NCI-H146 treated with DMSO at 0.1 percent for 48 hours (cell line): Measurements from ENCODE around the gene CRTC3.
"Not testable (repeated sequence)": the region's sequence is repeated elsewhere in the genome, so short reads cannot be mapped to it uniquely, and the experiment has no call there.

Experiments used
- DNase-seq: peaks from one replicate; lab custom pipeline; 2025; ENCODE audit not compliant: unreplicated experiment; lab: John Stamatoyannopoulos, UW

Gene CRTC3

DNA sequence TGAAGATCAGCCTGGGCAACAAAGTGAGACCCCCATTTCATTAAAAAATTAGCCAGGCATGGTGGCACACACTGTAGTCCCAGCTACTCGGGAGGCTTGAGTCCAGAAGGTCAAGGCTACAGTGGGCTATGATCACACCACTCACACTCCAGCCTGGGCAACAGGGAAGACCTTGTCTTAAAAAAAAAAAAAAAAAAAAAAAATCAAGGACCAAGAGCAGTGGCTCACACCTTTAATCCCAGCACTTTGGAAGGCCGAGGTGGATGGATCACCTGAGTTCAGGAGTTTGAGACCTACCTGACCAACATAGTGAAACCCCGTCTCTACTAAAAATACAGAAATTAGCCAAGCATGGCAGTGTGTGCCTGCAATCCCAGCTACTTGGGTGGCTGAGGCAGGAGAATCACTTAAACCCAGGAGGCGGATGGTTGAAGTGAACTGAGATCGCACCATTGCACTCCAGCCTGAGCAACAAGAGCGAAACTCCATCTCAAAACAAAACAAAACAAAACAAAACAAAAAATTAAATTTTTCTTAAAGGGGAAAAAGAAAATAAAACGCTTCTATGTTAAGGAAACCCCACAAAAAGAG, 138.1 kb downstream of the CRTC3 start:
- not testable (repeated sequence) for DNase-seq

DNA sequence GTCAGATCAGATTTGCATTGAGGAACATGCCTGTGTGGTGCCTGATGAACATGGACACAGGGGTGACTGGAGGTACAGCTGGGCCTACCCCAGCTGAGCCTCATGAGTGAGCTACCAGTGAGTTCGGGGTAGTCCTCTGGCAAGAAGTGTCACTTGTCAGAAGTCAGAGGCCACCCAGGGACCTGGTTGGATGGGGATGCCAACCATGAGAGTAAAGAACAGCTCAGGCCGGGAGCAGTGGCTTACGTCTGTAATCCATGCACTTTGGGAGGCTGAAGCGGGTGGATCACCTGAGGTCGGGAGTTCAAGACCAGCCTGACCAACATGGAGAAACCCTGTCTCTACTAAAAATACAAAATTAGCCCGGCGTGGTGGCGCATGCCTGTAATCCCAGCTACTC, 140.9 kb downstream of the CRTC3 start:
- not testable (repeated sequence) for DNase-seq

DNA sequence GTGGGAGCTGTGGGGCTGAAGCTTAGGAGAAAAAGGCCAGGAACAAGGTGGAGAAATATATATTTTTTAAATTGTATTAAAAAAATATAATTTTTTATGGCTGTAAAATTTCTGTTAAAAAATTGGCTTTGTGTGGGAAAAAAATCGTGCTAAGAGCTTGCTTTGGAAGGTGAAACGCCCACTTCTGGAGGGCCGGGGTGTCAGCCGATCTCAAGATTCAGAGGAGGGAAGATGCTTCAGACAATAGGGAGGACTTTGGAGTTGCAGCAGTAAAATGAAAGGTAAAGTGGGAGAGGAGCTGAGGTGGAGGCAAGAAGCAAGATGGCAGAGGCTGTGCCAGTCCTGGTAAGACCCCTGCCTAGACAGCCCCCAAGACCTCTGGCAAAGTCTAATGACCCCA, 141.5 kb downstream of the CRTC3 start:
- DNase-seq, result no peak

DNA sequence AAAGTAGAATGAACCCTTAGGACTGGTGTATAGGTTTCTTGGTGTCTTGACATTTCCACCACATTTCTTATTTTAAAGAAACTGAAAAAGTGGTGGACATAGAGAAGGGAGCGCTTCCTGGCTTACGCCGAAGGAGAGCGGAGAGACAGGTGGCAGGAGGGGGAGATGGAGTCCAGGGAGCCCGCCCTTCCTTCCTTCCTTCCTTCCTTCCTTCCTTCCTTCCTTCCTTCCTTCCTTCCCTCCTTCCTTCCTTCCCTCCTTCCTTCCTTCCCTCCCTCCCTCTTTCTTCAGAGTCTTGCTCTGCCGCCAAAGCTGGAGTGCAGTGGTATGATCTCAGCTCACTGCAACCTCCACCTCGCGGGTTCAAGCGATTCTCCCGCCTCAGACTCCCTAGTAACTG, 143.6 kb downstream of the CRTC3 start:
- not testable (repeated sequence) for DNase-seq

DNA sequence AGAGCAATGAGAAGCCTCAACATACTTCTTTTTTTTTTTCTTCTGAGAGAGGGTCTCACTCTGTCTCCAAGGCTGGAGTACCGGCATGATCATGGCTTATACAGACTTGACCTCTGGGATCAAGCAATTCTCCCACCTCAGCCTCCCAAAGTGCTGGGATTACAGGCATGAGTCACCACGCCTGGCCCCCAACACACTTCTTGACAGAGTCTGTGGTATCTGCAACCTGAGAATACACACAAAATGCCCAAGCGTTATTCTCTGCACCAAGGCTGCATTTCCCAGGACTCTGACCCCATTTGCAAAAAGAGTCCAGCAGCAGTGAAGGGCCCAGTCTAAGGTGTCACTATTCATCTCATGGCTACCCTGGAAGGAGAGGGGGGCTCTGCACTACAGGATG, 144.8 kb downstream of the CRTC3 start:
- DNase-seq, result no peak

DNA sequence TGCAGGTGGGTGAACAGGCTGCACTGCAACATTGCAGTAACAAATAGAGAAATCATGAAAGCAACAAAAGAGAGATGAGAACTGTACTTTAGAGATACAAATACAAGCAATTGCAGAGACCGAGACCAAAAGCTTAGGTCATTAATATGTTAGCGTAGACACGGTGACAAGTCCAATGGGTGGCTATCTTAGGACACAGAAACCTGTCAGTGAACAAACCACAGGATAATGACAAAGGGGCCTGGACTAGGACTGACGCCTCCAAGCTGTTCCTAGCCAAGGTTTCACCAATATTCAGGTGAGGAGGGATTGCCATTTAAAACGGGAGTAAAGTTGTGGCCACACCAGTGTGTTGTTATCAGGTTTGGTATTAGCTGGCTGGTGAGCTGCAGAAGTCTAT, 145.7 kb downstream of the CRTC3 start:
- DNase-seq, result no peak

DNA sequence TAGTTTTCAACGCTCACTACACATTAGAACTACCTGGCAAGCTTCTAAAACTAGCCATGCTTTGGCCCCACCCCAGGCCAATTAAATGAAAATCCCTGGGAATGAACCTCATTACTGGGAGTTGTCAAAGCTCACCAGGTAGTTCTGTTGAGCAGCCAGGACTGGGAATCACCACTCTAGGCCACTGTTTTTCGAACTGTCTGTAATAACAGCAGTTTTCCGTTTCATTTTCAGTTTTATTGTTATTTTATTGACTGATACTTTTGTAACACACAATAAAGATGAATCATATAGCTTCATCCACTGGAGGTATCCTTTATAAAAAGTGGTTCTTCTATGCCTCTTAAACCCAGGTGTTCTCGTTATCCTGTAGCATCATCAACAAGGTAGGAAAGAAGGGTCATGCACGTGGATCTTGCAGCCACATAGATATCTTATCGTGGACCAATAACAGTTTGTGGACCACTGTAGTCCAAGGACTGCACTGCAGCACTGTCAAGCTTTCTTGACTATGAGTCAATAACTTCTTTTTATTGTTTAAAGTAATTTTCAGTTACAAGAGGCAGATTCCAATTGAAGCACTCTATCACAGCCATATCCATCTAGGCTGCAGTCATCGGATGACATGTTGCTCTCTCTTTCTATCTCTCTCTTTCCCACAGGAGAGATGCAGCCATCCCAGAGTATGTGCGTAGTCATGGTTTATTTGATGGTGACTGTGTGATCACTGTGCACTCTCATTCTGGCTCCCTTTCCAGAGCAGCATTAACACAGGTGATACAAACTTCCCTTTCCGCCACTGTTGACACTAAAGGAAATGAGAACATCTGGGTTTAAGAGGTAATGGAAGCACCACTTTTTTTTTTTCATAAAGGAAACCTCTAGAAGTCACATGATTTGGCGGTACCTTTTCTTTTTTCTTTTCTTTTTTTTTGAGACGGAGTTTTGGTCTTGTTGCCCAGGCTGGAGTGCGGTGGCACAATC, 148.4 kb downstream of the CRTC3 start:
- no peak for DNase-seq

DNA sequence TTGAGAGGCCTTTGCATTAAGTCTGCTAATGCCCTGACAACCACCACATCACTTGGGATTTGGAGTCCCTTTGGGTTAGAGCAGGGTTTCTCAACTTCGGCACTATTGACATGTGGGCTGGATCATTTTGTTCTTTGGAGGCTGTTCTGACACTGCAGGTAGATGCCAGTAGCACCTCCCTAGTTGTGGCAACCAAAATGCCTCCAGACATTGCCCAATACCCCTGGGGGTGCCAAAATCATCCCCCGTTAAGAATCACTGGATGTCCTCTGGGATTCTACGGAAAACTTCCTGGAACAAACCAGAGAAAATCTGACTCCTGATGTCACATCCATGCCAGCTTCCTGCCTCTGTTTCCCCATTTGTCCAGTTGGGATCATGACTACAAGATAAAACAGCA, 150.2 kb downstream of the CRTC3 start:
- DNase-seq, result no peak

DNA sequence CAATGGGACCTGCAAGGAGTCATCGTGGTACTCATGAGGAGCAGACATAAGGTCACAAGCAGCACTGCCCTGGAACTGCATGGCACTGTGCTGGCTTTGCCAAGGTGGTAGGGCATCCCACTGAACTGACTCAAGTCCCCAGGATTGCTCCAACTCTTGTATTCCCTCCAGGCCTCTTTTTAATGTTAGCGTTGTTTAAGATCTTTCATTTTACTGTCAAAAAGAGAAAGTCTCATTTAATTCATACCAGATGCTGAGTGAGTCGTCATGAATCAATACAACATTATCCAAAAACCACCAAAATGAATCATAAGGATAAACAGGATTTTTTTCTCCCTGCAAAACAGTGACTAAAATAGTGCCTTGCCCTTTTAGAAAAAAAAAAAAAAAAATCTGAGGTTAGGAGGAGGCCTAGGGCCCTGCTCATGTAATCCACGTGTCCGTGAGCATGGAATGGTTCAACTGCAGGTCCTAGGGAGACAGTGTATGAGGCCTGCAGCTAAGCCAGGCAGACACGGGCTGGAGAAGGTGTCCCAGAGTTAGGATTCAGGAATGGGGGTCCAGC, 150.7 kb downstream of the CRTC3 start:
- DNase-seq, result no peak

DNA sequence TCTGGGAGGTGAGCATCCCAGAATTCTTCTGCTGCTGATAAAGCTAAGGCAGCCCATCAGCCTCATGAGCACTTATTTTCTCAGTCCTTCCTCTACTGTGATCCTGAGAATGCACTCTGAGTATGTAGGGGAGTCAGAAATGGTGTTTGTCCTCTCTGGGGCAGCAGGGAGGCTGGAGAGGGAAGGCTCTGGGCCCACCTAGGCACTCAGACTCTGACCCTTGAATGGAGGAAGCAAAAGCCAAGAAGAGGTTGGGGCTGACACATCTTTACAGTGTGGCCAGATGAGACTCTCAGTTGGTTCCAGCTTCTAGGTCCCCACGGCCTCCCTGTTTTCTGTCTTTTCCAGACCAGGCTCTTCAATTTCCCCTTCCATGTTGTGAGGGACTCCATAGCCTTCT, 151.3 kb downstream of the CRTC3 start:
- DNase-seq, result no peak

DNA sequence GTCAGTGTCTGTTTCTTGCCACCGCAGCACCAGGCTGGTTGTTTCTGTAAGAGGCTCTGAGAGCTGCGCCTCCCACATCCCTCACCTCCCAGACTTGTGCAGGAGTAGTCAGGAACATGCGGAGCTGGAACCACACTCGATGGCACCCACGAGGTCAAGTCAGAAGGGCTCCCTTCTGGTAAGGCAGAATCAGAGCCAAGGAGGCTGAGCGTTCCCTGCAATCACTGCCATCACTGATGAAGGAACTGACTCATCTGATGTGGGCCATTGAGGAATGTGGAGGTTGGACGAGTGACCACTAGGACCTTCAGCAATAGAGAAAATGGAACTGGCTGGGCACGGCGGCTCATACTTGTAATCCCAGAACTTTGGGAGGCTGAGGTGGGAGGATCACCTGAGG, 151.8 kb downstream of the CRTC3 start:
- no peak for DNase-seq

DNA sequence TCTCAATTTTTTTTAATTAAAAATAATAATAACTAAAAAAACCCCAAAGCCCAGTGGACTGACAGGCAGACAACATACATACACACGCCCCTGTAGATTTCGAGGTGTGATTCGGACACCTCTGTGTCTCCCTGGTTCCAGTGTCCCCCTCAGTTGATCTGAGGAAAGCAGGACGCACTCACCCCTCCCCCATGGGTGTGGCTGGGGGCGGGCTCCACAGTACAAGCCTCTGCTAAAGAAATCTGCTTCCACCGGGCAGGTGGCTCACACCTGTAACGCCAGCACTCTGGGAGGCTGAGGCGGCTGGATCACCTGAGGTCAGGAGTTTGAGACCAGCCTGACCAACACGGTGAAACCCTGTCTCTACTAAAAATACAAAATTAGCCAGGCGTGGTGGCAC, 153.6 kb downstream of the CRTC3 start:
- DNase-seq, result no peak

DNA sequence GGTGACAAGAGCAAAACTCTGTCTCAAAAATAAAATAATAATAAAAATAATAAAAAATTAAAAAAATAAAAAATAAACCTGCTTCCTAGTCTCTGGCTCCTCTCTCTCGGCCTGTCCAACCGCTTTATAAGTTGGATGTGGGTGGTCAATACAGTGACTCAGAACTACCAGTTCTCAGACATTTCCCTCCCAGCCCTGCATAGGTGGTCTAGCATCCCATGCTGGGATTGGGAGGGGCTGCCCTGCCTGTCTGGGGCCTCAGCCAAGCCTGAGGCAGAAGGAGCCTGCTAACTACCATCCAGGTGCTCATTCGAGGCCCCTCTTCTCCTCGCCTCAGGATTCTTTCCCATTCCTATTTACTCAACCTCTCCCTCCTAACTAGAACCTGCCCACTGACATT, 154.2 kb downstream of the CRTC3 start:
- no peak for DNase-seq

DNA sequence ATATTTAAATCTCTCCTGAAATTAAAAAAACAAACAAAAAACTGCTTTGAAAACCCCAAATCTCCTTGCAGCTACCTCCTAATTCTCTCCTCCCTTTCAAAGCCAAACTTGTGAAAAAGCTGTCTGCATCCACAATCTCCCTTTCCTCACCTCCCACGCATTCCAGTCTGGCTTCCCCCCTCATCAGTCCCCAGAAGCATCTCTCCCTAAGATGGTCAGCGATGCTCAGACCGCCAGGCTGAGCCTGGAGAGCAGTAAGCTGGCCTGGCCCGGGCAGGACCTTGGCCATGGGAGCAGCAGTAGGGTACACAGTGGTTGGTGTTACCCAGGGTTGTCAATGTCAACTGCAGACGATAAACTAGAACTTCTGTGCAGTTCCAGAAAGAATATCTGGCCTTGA, 154.6 kb downstream of the CRTC3 start:
- DNase-seq, result no peak

DNA sequence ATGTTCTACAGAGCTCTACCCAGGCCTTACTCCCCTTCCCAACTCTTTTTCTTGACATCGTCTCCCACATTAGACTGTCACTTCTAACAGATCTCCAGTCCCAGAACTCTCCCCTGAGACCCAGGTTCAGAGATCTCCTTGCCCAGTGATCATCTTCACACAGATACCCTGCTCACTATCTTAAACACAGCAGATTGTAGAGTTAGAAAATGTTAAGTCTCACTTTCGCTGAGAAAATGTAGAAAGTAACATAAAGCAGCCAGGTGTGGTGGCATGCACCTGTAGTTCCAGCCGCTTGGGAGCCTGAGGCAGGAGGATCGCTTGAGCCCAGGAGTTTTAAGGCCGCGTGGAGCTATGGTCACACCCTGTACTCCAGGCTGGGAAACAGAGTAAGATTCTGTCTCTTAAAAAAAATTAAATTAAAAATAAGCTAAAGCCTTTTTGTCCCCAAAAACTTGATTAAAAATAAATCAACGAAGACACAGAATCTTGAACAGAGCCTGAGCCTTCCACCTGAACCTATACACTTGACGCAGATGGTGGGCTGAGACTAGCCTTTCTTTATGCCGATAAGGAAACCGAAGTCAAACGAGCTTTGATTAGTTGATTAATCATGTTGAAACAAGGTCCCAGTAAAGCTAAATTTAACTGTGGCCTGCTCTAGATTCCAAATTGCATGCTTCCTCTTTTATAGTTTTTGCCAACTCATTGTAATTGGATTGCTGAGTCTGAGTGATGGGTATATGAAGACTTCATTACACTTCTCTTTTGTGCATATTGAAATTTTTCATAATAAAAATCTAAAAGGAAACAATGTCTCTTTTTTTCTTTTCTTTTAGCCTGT, 156.1 kb downstream of the CRTC3 start:
- no peak for DNase-seq

DNA sequence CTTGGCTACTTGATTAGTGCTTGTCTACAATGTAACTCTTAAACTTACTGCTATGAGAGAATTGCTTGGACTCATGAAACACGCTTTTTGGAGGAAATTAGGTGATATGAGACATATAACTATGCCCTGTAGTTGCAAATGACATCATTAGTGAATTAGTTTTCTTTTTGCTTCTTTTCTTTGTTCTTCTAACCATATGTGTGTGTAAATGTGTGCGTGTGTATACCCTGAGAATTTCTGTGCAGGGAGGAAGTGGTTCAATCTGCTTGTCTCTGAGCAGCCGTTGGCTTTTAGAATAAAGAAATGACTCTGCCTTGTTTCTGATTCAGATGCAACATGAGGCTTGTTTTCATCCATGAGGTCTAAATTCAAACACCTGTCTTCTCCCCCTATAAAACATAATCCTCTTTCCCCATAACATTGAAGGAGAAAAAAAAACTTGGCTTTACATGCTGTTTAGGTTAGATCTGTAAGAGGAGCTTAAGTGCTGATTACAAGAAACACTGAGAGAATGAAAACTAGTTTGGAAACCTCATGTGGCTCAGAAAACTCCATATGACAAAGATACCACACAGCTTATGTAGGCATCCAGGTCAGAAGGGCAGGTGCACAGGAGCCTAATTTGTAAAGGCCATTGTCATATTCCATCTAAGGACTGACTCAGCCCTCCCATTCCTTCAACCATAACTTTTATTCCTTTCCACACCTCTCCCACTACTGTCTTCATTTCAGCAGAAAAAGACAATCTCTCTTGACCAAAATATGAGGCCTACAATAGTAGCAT, 156.9 kb downstream of the CRTC3 start:
- DNase-seq, result no peak

DNA sequence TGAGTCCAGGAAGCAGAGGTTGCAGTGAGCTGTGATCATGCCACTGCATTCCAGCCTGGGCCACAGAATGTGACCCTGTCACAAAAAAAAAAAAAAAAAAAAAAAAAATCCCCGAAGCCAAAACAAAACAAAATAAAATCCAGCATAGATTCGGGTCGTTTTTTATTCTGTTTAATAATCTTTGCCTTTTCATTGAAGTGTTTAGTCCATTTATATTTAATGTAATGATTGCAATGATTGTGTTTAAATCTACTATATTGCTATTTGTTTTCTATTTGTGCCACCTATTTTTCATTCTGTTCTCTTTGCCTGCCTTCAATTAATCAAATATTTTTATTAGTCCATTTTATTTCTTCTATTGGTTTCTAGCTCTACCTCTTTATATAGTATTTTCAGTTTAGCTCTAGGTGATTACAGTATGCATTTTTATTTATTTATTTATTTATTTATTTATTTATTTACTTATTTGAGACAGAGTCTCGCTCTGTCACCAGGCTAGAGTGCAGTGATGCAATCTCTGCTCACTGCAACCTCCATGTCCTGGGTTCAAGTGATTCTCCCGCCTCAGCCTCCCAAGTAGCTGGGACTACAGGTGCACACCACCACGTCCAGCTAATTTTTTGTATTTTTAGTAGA, 159.7 kb downstream of the CRTC3 start:
- DNase-seq, result not testable (repeated sequence)

DNA sequence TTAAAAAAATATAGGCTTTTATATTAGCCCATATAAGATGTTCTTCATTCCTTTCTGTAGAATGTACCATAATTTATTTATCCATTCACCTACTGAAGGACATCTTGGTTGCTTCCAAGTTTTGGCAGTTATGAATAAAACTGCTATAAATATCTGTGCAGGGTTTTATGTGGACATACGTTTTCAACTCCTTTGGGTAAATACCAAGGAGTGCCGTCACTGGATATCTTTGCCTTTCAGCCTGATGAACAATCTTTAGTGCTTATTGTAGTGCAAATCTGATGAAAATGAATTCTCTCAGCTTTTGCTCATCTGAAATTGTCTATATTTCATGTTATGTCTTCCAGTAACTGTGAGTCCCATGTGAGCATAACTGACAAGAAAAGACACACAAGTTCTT, 160.9 kb downstream of the CRTC3 start:
- no peak for DNase-seq

DNA sequence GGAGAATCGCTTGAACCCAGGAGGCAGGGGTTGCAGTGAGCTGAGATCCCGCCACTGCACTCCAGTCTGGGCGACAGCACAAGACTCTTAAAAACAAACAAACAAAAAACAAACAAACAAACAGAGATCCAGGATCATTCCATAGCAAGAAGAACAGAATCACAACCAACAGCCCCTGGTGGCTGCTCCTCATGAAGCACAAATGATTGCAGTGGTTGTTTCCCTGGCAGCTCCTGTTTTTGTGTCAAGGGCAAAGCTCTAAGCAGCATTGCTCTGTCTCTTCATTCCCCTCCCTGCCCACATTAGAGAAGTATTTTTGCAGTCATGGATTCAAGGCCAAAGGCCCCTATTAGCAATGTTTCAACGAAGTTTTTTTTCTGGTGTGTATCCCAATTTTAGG, 161.6 kb downstream of the CRTC3 start:
- no peak for DNase-seq
